HepG2 (cell line): ENCODE data around the gene SRPK3. TPM values are rescaled to one million over a fixed set of nuclear protein-coding genes. Genes with fewer than 3 reads are reported as not detected.

Experiments
- ATAC-seq: fragments of 200-7000 bp; cut with Tn5 transposase; 3 replicates; pipeline ENCODE4 v1.9.1; 2020; ENCODE audit warnings: mild to moderate bottlenecking, moderate library complexity
- BruUV-seq: library from RNA; stranded (reverse); fragments of 400-500 nt; replicated peaks from 2 replicates; lab custom pipeline; 2021; lab: Mats Ljungman, UMichigan
- CTCF ChIA-PET: fragments of 300-600 bp; formaldehyde crosslinking; extraction: SDS; loops from one replicate; lab custom pipeline; 2021; ENCODE audit warnings: low total read pairs, inconsistent platforms, low intra/inter-chr PET ratio; lab: Yijun Ruan, JAX
- POLR2A ChIA-PET: fragments of 350-600 bp; sonication (Branson Sonifier 250); formaldehyde crosslinking; loops from one replicate; lab custom pipeline; 2020; ENCODE audit warnings: antibody characterized with exemption, inconsistent platforms; lab: Yijun Ruan, JAX
- DNase-seq: peaks from one replicate; pipeline ENCODE4 v3.0.0-alpha.2; 2015; ENCODE audit warnings: low spot score
- FAIRE-seq: peaks from 3 replicates; lab custom pipeline; 2011; peaks lifted over from hg19 to GRCh38; lab: Jason Lieb, UNC
- H2AFZ ChIP-seq: one replicate; pipeline ENCODE4 v1.6.1; 2011; ENCODE audit warnings: low read length, inconsistent platforms
- H3K27ac ChIP-seq: fragments of 300-600 bp; 3 replicates; pipeline ENCODE4 v1.8.0; 2011; ENCODE audit warnings: mixed run types, mild to moderate bottlenecking, mixed read lengths, low read length, inconsistent platforms; ENCODE audit not compliant: insufficient read depth; ENCODE audit errors: extremely low read length
- H3K27me3 ChIP-seq, 2 experiments: fragments of 200-600 bp in 1 of 2; 2 replicates in 1 of 2; 3 replicates in 1 of 2; pipeline versions ENCODE4 v1.6.0 to v1.8.0; 2011; ENCODE audit warnings: low read length in 2 of 2, mild to moderate bottlenecking in 2 of 2, moderate library complexity in 2 of 2, inconsistent platforms in 1 of 2; ENCODE audit not compliant: insufficient read depth in 2 of 2, control insufficient read depth in 1 of 2
- H3K36me3 ChIP-seq, 2 experiments: fragments of 200-600 bp in 1 of 2; replicated peaks in 1 of 2; 2 replicates in 1 of 2; 3 replicates in 1 of 2; pipeline versions ENCODE4 v1.5.1 to v1.8.0; 2011; ENCODE audit warnings: low read length in 2 of 2, inconsistent platforms in 1 of 2; ENCODE audit not compliant: insufficient read depth in 2 of 2, control insufficient read depth in 1 of 2
- H3K4me1 ChIP-seq: 2 replicates; pipeline ENCODE4 v1.5.1; 2012; ENCODE audit warnings: low read length, inconsistent platforms; ENCODE audit not compliant: insufficient read depth
- H3K4me2 ChIP-seq: 2 replicates; pipeline ENCODE4 v1.6.0; 2011; ENCODE audit warnings: low read depth, low read length, inconsistent platforms
- H3K4me3 ChIP-seq, 3 experiments: fragments of 200-600 bp in 1 of 3; sonication (generic), shearing (Covaris generic) in 1 of 3; replicated peaks in 1 of 3; 2 replicates each; pipeline ENCODE4 v1.5.1; 2011 to 2016; ENCODE audit warnings: low read length in 3 of 3, inconsistent platforms in 2 of 3, low read depth in 2 of 3, mild to moderate bottlenecking in 2 of 3, control low read depth in 1 of 3, mixed read lengths in 1 of 3; ENCODE audit not compliant: insufficient read depth in 1 of 3
- H3K79me2 ChIP-seq: one replicate; pipeline ENCODE4 v1.6.1; 2011; ENCODE audit warnings: low read length, inconsistent platforms; ENCODE audit not compliant: insufficient read depth
- H3K9ac ChIP-seq: 2 replicates; pipeline ENCODE4 v1.6.0; 2011; ENCODE audit warnings: mild to moderate bottlenecking, low read depth, low read length, inconsistent platforms; ENCODE audit not compliant: insufficient read depth
- H3K9me3 ChIP-seq: 2 replicates; pipeline ENCODE4 v1.5.1; 2012; ENCODE audit warnings: mild to moderate bottlenecking, low read length
- H4K20me1 ChIP-seq: 2 replicates; pipeline ENCODE4 v1.6.0; 2011; ENCODE audit warnings: inconsistent platforms, mild to moderate bottlenecking, low read length, moderate library complexity; ENCODE audit not compliant: insufficient read depth
- ELF1 ChIP-seq: sonication (generic); formaldehyde crosslinking; IDR thresholded peaks from 2 replicates; pipeline ENCODE4 v1.4.0; 2020; ENCODE audit warnings: missing genetic modification reagents
- FIP1L1 ChIP-seq: fragments of 200-400 bp; formaldehyde crosslinking; IDR thresholded peaks from 2 replicates; pipeline ENCODE4 v1.6.1; 2018; ENCODE audit warnings: low read depth, mild to moderate bottlenecking, low read length, moderate library complexity, borderline replicate concordance; ENCODE audit not compliant: insufficient read depth
- FOXP1 ChIP-seq, 2 experiments: fragments of 450-650 bp in 1 of 2; IDR thresholded peaks; 2 replicates each; pipeline ENCODE4 v1.6.1; 2017 to 2018; ENCODE audit warnings: antibody characterized with exemption in 1 of 2
- GATAD1 ChIP-seq: IDR thresholded peaks from 2 replicates; pipeline ENCODE4 v1.6.1; 2016; ENCODE audit warnings: missing genetic modification reagents, missing compliant biosample characterization
- HES4 ChIP-seq: sonication (generic); formaldehyde crosslinking; IDR thresholded peaks from 2 replicates; pipeline ENCODE4 v1.9.0; 2021; ENCODE audit warnings: mild to moderate bottlenecking, missing genetic modification reagents, borderline replicate concordance
- KDM6A ChIP-seq: IDR thresholded peaks from 2 replicates; pipeline ENCODE4 v1.6.1; 2016; ENCODE audit warnings: low read depth
- NFATC3 ChIP-seq: sonication (generic); formaldehyde crosslinking; IDR thresholded peaks from 2 replicates; pipeline ENCODE4 v1.5.1; 2020; ENCODE audit warnings: mild to moderate bottlenecking, missing genetic modification reagents
- SMAD1 ChIP-seq: sonication (generic); formaldehyde crosslinking; IDR thresholded peaks from 2 replicates; pipeline ENCODE4 v1.4.0; 2020; ENCODE audit warnings: missing genetic modification reagents, low read depth, mild to moderate bottlenecking, borderline replicate concordance
- TP53 ChIP-seq: sonication (generic); formaldehyde crosslinking; conservative IDR thresholded peaks from 2 replicates; pipeline ENCODE4 v1.4.0; 2020; ENCODE audit warnings: missing genetic modification reagents
- ZNF550 ChIP-seq: sonication (generic); formaldehyde crosslinking; IDR thresholded peaks from 2 replicates; pipeline ENCODE4 v1.4.0; 2020; ENCODE audit warnings: mild to moderate bottlenecking, missing genetic modification reagents, borderline replicate concordance
- ZNF607 ChIP-seq: sonication (generic); formaldehyde crosslinking; IDR thresholded peaks from 2 replicates; pipeline ENCODE4 v1.5.1; 2020; ENCODE audit warnings: missing genetic modification reagents, mild to moderate bottlenecking, borderline replicate concordance
- ZNF614 ChIP-seq: IDR thresholded peaks from 2 replicates; pipeline ENCODE4 v1.6.1; 2018; ENCODE audit warnings: missing biosample characterization, missing genetic modification reagents, inconsistent platforms, borderline replicate concordance
- WGBS: methylation state at CpG from one replicate; pipeline ENCODE4 v1.1.6; 2017; ENCODE audit warnings: low lambda C conversion rate; 5-methylcytosine and 5-hydroxymethylcytosine counted together
- in situ Hi-C: cut with HindIII; loops from 2 replicates; pipeline ENCODE4 v1.10.0; 2017; ENCODE audit warnings: low pct_unique_long_range_greater_than_20kb; ENCODE audit not compliant: extremely low pct_ligation_motif_present
- intact Hi-C: fragments of 100-400 bp; cut with micrococcal nuclease; formaldehyde crosslinking; loops from one replicate; pipeline ENCODE4 v1.10.0; 2022; ENCODE audit not compliant: unreplicated experiment
- polyA plus RNA-seq, 8 experiments: library from polyadenylated mRNA; depleted of rRNA in 3 of 8; stranded (reverse) in 7 of 8; unstranded in 1 of 8; fragments of >200 nt; fragmentation: Illumina TruSeq in 4 of 8; extraction: Trizol in 4 of 8; gene quantifications; 2 replicates each; pipeline versions ENCODE4 v1.2.1 to v1.2.3, GENCODE V29; 2011 to 2016; ENCODE audit warnings: low read depth in 4 of 8, missing spikeins in 1 of 8, mixed read lengths in 1 of 8; ENCODE audit not compliant: insufficient read depth in 1 of 8
- total RNA-seq, 5 experiments: library from RNA; depleted of rRNA; stranded (reverse); fragments of >200 nt; fragmentation: Illumina TruSeq; extraction: Trizol; gene quantifications; 2 replicates each; pipeline ENCODE4 v1.2.3, GENCODE V29; 2016; ENCODE audit warnings: low read depth in 1 of 5
- TF ChIP-seq, protein P1 (sequence below): IDR thresholded peaks from 2 replicates; pipeline ENCODE4 v1.6.1; 2016; ENCODE audit warnings: low read depth
- TF ChIP-seq, protein P2 (sequence below): sonication (generic); formaldehyde crosslinking; IDR thresholded peaks from 2 replicates; pipeline ENCODE4 v1.5.0; 2020; ENCODE audit warnings: mild to moderate bottlenecking, missing genetic modification reagents
- TF ChIP-seq, protein P3 (sequence below): sonication (generic); formaldehyde crosslinking; IDR thresholded peaks from 2 replicates; pipeline ENCODE4 v1.4.0; 2020; ENCODE audit warnings: missing genetic modification reagents, borderline replicate concordance
- TF ChIP-seq, protein P4 (sequence below): sonication (generic); formaldehyde crosslinking; IDR thresholded peaks from 2 replicates; pipeline ENCODE4 v1.8.0; 2022; ENCODE audit warnings: mild to moderate bottlenecking, missing genetic modification reagents, moderate library complexity

SRPK3 gene
- total and polyA plus RNA-seq, 2 of the 13 experiments (the other 11 are each of a cell fraction or from before 2014, with no cell fraction given) = 0.22 to 0.30 TPM

DNA sequence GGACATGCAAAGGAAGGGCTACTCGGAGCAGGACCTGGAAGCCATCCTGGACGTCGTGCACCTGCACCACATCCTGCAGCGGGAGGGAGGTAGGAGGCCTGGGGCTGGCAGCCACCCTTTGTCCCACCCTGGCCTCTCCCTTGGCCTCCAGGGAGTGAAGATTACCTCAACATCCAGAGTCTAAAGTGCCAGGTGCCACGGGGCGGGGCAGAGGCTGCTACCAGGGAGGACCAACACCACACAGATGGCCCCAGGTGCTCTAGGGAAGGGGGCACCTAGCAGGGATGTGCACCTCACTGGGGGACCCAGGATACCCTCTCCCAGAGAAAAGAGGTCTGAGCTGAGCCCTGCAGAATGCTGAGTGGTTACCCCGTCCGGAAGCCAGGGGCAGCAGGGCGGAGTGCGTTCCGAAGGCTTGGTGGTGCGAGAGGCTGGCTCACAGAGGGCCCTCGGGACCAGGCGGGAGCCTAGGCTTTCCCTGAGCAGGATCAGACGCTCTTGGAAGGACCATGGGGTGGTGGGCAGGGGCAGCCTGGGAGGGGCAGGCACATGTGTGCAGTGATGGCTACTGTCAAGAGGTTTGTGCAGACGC is 40.1 kb upstream of the SRPK3 start:
- no peaks in the 10 kb centered on the region for H3K27me3 ChIP-seq
- no TSS peak for BruUV-seq
- H3K4me2 ChIP-seq = no peak overlapping the region
- DNase-seq = no peak
- no peaks in the 10 kb centered on the region for H3K9me3 ChIP-seq
- no peak overlapping the region for H3K9ac ChIP-seq
- H3K79me2 ChIP-seq = no peaks in the 10 kb centered on the region
- H4K20me1 ChIP-seq = no peaks in the 10 kb centered on the region
- ChIA-PET CTCF (no interaction called here), POLR2A (no interaction called here)
- H3K36me3 ChIP-seq = 0 out of 5 replicates have a peak, but pooled peaks cover 0 to 3% of the 10 kb centered on the region in 2 experiments
- WGBS = 100% methylated on average over 2 of the region's 16 CpGs
- intact Hi-C loops = no loop called here
- no peaks in the 10 kb centered on the region for H3K4me1 ChIP-seq
- ATAC-seq = no peak
- H3K4me3 ChIP-seq = no peak overlapping the region
- in situ Hi-C loops = no loop called here
- no peak for FAIRE-seq
- H2AFZ ChIP-seq = no peak overlapping the region
- no peak overlapping the region for H3K27ac ChIP-seq
- TF ChIP-seq, protein P1, sequence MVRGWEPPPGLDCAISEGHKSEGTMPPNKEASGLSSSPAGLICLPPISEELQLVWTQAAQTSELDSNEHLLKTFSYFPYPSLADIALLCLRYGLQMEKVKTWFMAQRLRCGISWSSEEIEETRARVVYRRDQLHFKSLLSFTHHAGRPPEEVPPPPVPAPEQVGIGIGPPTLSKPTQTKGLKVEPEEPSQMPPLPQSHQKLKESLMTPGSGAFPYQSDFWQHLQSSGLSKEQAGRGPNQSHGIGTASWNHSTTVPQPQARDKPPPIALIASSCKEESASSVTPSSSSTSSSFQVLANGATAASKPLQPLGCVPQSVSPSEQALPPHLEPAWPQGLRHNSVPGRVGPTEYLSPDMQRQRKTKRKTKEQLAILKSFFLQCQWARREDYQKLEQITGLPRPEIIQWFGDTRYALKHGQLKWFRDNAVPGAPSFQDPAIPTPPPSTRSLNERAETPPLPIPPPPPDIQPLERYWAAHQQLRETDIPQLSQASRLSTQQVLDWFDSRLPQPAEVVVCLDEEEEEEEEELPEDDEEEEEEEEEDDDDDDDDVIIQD (CRISPR knock-in tag) = no peak
- no peak for TF ChIP-seq SMAD1 (CRISPR knock-in tag)
- TF ChIP-seq ZNF550 (CRISPR knock-in tag) = no peak
- TF ChIP-seq ELF1 (CRISPR knock-in tag) = no peak
- TF ChIP-seq, protein P2, sequence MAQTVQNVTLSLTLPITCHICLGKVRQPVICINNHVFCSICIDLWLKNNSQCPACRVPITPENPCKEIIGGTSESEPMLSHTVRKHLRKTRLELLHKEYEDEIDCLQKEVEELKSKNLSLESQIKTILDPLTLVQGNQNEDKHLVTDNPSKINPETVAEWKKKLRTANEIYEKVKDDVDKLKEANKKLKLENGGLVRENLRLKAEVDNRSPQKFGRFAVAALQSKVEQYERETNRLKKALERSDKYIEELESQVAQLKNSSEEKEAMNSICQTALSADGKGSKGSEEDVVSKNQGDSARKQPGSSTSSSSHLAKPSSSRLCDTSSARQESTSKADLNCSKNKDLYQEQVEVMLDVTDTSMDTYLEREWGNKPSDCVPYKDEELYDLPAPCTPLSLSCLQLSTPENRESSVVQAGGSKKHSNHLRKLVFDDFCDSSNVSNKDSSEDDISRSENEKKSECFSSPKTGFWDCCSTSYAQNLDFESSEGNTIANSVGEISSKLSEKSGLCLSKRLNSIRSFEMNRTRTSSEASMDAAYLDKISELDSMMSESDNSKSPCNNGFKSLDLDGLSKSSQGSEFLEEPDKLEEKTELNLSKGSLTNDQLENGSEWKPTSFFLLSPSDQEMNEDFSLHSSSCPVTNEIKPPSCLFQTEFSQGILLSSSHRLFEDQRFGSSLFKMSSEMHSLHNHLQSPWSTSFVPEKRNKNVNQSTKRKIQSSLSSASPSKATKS = no peak
- no peak for TF ChIP-seq HES4 (CRISPR knock-in tag)
- no peak for TF ChIP-seq ZNF614 (CRISPR knock-in tag)
- TF ChIP-seq, protein P3, sequence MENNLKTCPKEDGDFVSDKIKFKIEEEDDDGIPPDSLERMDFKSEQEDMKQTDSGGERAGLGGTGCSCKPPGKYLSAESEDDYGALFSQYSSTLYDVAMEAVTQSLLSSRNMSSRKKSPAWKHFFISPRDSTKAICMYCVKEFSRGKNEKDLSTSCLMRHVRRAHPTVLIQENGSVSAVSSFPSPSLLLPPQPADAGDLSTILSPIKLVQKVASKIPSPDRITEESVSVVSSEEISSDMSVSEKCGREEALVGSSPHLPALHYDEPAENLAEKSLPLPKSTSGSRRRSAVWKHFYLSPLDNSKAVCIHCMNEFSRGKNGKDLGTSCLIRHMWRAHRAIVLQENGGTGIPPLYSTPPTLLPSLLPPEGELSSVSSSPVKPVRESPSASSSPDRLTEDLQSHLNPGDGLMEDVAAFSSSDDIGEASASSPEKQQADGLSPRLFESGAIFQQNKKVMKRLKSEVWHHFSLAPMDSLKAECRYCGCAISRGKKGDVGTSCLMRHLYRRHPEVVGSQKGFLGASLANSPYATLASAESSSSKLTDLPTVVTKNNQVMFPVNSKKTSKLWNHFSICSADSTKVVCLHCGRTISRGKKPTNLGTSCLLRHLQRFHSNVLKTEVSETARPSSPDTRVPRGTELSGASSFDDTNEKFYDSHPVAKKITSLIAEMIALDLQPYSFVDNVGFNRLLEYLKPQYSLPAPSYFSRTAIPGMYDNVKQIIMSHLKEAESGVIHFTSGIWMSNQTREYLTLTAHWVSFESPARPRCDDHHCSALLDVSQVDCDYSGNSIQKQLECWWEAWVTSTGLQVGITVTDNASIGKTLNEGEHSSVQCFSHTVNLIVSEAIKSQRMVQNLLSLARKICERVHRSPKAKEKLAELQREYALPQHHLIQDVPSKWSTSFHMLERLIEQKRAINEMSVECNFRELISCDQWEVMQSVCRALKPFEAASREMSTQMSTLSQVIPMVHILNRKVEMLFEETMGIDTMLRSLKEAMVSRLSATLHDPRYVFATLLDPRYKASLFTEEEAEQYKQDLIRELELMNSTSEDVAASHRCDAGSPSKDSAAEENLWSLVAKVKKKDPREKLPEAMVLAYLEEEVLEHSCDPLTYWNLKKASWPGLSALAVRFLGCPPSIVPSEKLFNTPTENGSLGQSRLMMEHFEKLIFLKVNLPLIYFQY (CRISPR knock-in tag) = no peak
- TF ChIP-seq FIP1L1 = no peak
- no peak for TF ChIP-seq FOXP1 (IDR thresholded peaks at IDR 0.05)
- TF ChIP-seq FOXP1 (CRISPR knock-in tag; IDR thresholded peaks at IDR 0.05) = no peak
- no peak for TF ChIP-seq GATAD1 (CRISPR knock-in tag)
- no peak for TF ChIP-seq ZNF607 (CRISPR knock-in tag)
- TF ChIP-seq NFATC3 (CRISPR knock-in tag) = no peak
- TF ChIP-seq TP53 (CRISPR knock-in tag) = no peak
- TF ChIP-seq, protein P4, sequence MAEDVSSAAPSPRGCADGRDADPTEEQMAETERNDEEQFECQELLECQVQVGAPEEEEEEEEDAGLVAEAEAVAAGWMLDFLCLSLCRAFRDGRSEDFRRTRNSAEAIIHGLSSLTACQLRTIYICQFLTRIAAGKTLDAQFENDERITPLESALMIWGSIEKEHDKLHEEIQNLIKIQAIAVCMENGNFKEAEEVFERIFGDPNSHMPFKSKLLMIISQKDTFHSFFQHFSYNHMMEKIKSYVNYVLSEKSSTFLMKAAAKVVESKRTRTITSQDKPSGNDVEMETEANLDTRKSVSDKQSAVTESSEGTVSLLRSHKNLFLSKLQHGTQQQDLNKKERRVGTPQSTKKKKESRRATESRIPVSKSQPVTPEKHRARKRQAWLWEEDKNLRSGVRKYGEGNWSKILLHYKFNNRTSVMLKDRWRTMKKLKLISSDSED (CRISPR knock-in tag) = no peak
- no peak for TF ChIP-seq KDM6A (CRISPR knock-in tag)
